Skeletal muscle satellite cell (primary cell): ENCODE measurements around the gene GPC5.
"Not testable (repeated sequence)": the region's sequence is repeated elsewhere in the genome, so short reads cannot be mapped to it uniquely, and the experiment has no call there.

Experiments
- H3K27me3 ChIP-seq: 2 replicates; pipeline ENCODE4 v1.7.0; 2013; ENCODE audit warnings: low read length; ENCODE audit not compliant: control insufficient read depth, insufficient read depth
- H3K36me3 ChIP-seq: 2 replicates; pipeline ENCODE4 v1.7.0; 2013; ENCODE audit warnings: mild to moderate bottlenecking, control low read depth, low read length; ENCODE audit not compliant: insufficient read depth
- H3K4me1 ChIP-seq: 2 replicates; pipeline ENCODE4 v1.7.0; 2013; ENCODE audit warnings: low read length; ENCODE audit not compliant: control insufficient read depth, insufficient read depth
- H3K4me2 ChIP-seq: 2 replicates; pipeline ENCODE4 v1.7.0; 2013; ENCODE audit warnings: mild to moderate bottlenecking, low read length
- H3K4me3 ChIP-seq: 2 replicates; pipeline ENCODE4 v1.7.0; 2013; ENCODE audit warnings: low read length
- H3K9ac ChIP-seq: 2 replicates; pipeline ENCODE4 v1.7.0; 2013; ENCODE audit warnings: mild to moderate bottlenecking, low read depth, low read length, moderate library complexity
- H3K9me3 ChIP-seq: replicated peaks from 2 replicates; pipeline ENCODE4 v1.7.0; 2013; ENCODE audit warnings: mild to moderate bottlenecking, control low read depth, low read length

The GPC5 gene

GRCh38 chr13:92681239-92681638 is 1282.8 kb downstream of the GPC5 start:
- Histone ChIP-seq H3K4me1 (no peaks in the 10 kb centered on the region), H3K4me2 (no peak overlapping the region), H3K36me3 (no peaks in the 10 kb centered on the region), H3K9ac (no peak overlapping the region), H3K27me3 (no peaks in the 10 kb centered on the region), H3K9me3 (no peaks in the 10 kb centered on the region), H3K4me3 (no peak overlapping the region)

- no peaks in the 10 kb centered on the region for H3K27me3 ChIP-seq
These were observed 1284.6 kb downstream of the GPC5 start for GRCh38 chr13:92682832-92683517.

GRCh38 chr13:92694047-92694446 is 1295.6 kb downstream of the GPC5 start:
- H3K27me3 ChIP-seq, result no peaks in the 10 kb centered on the region
- H3K4me1 ChIP-seq, result no peaks in the 10 kb centered on the region
- H3K9me3 ChIP-seq, result no peaks in the 10 kb centered on the region
- no peak overlapping the region for H3K4me2 ChIP-seq
- H3K9ac ChIP-seq, result no peak overlapping the region
- no peak overlapping the region for H3K4me3 ChIP-seq
- H3K36me3 ChIP-seq, result no peaks in the 10 kb centered on the region

More at GRCh38 chr13:92682832-92683517, 1284.6 kb downstream of the GPC5 start:
- H3K4me2 ChIP-seq, result no peak overlapping the region
- no peaks in the 10 kb centered on the region for H3K36me3 ChIP-seq
- no peak overlapping the region for H3K9ac ChIP-seq
- H3K9me3 ChIP-seq, result no peaks in the 10 kb centered on the region
- no peaks in the 10 kb centered on the region for H3K4me1 ChIP-seq
- no peak overlapping the region for H3K4me3 ChIP-seq

GRCh38 chr13:92695827-92696226 is 1297.4 kb downstream of the GPC5 start:
- H3K9ac ChIP-seq, H3K4me2 ChIP-seq, H3K4me1 ChIP-seq, H3K4me3 ChIP-seq, H3K9me3 ChIP-seq, H3K36me3 ChIP-seq, H3K27me3 ChIP-seq: not testable (repeated sequence)

GRCh38 chr13:92716749-92717148 is 1318.3 kb downstream of the GPC5 start:
- H3K4me3 ChIP-seq, result no peak overlapping the region
- no peak overlapping the region for H3K9ac ChIP-seq
- no peaks in the 10 kb centered on the region for H3K27me3 ChIP-seq
- H3K4me1 ChIP-seq, result no peaks in the 10 kb centered on the region
- peak overlapping the region; percentile 43 for H3K4me2 ChIP-seq
- H3K36me3 ChIP-seq, result no peaks in the 10 kb centered on the region
- no peaks in the 10 kb centered on the region for H3K9me3 ChIP-seq

- H3K9ac ChIP-seq, result no peak overlapping the region
- H3K4me1 ChIP-seq, result no peaks in the 10 kb centered on the region
- H3K4me3 ChIP-seq, result no peak overlapping the region
- H3K4me2 ChIP-seq, result no peak overlapping the region
- H3K27me3 ChIP-seq, result no peaks in the 10 kb centered on the region
- no peaks in the 10 kb centered on the region for H3K36me3 ChIP-seq
- H3K9me3 ChIP-seq, result no peaks in the 10 kb centered on the region
These were observed 1319.4 kb downstream of the GPC5 start for GRCh38 chr13:92717857-92718256.

- Histone ChIP-seq H3K27me3 (no peaks in the 10 kb centered on the region), H3K9ac (no peak overlapping the region), H3K4me3 (no peak overlapping the region), H3K4me1 (no peaks in the 10 kb centered on the region), H3K4me2 (no peak overlapping the region), H3K36me3 (no peaks in the 10 kb centered on the region), H3K9me3 (no peaks in the 10 kb centered on the region)
These were observed 1321.4 kb downstream of the GPC5 start for GRCh38 chr13:92719868-92720267.

GRCh38 chr13:92721620-92722019 is 1323.2 kb downstream of the GPC5 start:
- Histone ChIP-seq H3K4me3 (no peak overlapping the region), H3K9ac (no peak overlapping the region)

GRCh38 chr13:92727118-92727517 is 1328.7 kb downstream of the GPC5 start:
- H3K4me1 ChIP-seq, result no peaks in the 10 kb centered on the region
- H3K4me2 ChIP-seq, result no peak overlapping the region
- no peak overlapping the region for H3K4me3 ChIP-seq
- no peak overlapping the region for H3K9ac ChIP-seq
- H3K27me3 ChIP-seq, result no peaks in the 10 kb centered on the region
- H3K36me3 ChIP-seq, result no peaks in the 10 kb centered on the region
- H3K9me3 ChIP-seq, result no peaks in the 10 kb centered on the region

More at GRCh38 chr13:92721620-92722019, 1323.2 kb downstream of the GPC5 start:
- Histone ChIP-seq H3K4me2 (no peak overlapping the region), H3K9me3 (no peaks in the 10 kb centered on the region), H3K27me3 (no peaks in the 10 kb centered on the region), H3K4me1 (no peaks in the 10 kb centered on the region), H3K36me3 (no peaks in the 10 kb centered on the region)

GRCh38 chr13:92734068-92734467 is 1335.6 kb downstream of the GPC5 start:
- H3K9me3 ChIP-seq, result no peaks in the 10 kb centered on the region
- H3K9ac ChIP-seq, result no peak overlapping the region
- no peaks in the 10 kb centered on the region for H3K27me3 ChIP-seq
- no peak overlapping the region for H3K4me2 ChIP-seq
- no peak overlapping the region for H3K4me3 ChIP-seq
- H3K36me3 ChIP-seq, result no peaks in the 10 kb centered on the region
- H3K4me1 ChIP-seq, result no peaks in the 10 kb centered on the region

- Histone ChIP-seq H3K27me3 (no peaks in the 10 kb centered on the region), H3K4me2 (no peak overlapping the region), H3K4me3 (no peak overlapping the region), H3K36me3 (no peaks in the 10 kb centered on the region), H3K4me1 (no peaks in the 10 kb centered on the region), H3K9ac (no peak overlapping the region), H3K9me3 (no peaks in the 10 kb centered on the region)
These were observed 1336.1 kb downstream of the GPC5 start for GRCh38 chr13:92734545-92734944.

GRCh38 chr13:92735909-92736308 is 1337.5 kb downstream of the GPC5 start:
- no peaks in the 10 kb centered on the region for H3K9me3 ChIP-seq
- no peak overlapping the region for H3K9ac ChIP-seq
- H3K4me1 ChIP-seq, result no peaks in the 10 kb centered on the region
- H3K27me3 ChIP-seq, result no peaks in the 10 kb centered on the region
- no peak overlapping the region for H3K4me2 ChIP-seq
- H3K4me3 ChIP-seq, result no peak overlapping the region
- H3K36me3 ChIP-seq, result no peaks in the 10 kb centered on the region
